Measurements from ENCODE around the gene FRY.

Gene FRY

DNA sequence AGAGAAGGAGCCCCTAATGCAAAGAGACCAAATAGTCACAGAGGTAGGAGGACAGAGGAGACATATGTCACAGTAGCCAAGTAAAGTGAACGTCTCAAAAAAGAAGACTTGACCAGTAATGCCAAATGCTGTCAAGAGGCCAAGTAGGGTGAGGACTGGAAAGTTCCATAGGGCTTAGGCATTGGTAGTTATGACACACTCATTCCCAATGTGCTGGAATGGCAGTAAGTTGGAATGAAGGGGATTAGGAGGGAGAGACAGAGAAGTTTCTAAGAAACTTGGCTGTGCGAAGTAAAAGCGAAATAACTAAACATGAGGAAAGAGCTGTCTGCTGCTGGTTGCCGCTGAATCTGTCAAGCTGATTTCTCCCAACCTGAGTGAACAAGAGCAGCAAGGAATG is 14.9 kb upstream of the FRY start:
- DNase-seq (ENCODE audit: low spot score), result no peak

GRCh38 chr13:32017474-32017873 is 14.1 kb upstream of the FRY start:
- no peak for DNase-seq (ENCODE audit: low spot score)

DNA sequence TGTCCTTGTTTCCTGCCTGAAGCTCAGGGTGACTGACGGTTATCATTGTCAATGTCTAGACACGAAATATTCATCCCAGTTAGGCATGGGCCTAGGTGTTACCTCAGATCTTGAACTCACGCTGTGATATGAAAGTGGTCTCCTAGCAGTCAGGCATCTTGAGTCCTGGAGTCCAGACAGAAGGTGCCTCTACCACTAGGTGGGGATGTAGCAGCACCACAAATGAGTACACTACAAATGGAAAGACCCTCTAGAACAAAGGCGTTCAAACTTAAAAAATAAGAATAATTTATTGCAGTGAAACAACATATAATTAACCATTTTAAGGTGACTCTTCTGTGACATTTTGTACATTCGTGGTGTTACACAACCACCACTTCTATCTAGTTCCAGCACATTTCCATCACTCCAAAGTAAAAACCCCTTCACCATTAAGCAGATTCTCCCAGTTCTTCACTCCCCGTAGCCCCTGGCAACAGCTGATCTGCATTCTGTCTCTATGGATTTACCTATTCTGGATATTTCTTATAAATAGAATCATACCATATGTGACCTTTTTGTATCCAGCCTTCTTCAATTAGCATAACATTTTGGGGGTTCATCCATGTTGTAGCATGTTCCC is 11.9 kb upstream of the FRY start:
- DNase-seq (ENCODE audit: low spot score), result peak; percentile 42

GRCh38 chr13:32021785-32022184 is 9.8 kb upstream of the FRY start:
- no peak for DNase-seq (ENCODE audit: low spot score)

DNA sequence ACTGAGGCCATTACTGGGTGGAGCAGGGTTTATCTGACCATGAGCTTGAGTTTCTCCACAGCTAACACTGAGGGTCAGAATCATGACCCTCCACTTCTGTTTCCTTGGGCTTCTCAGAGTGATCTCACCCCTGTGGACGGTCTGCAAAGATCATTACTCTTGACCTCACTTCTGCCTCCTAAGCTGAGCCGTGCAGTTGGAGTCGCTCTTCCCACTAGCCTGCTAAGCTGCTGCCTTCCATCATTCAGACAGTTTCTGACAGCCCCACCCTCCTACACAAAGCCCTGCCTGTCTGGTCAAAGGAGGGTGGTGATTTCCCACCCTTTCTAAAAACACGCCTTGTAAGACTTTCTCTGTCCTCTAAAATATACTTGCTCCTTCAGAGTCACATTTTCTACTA is 9.3 kb upstream of the FRY start:
- no peak for DNase-seq (ENCODE audit: low spot score)

DNA sequence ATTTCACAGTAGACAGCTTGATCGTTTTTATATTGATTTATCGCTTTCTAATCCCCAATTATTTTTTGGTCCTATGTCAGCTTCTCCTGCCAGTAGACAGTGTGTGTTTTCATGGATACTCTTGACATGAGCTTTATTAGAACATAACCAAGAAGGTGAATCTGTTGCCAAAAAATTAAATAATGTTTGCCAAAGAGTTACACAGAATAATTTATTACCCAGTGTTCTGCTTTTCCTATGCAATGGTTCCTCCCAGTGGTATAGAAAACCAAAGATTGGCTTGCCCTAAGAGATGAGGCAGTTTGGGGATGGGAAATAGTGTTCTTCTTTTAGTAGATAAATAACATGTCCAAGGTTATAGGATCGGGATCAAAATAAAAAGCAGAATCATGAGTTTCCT is 8.5 kb upstream of the FRY start:
- DNase-seq (ENCODE audit: low spot score), result no peak

DNA sequence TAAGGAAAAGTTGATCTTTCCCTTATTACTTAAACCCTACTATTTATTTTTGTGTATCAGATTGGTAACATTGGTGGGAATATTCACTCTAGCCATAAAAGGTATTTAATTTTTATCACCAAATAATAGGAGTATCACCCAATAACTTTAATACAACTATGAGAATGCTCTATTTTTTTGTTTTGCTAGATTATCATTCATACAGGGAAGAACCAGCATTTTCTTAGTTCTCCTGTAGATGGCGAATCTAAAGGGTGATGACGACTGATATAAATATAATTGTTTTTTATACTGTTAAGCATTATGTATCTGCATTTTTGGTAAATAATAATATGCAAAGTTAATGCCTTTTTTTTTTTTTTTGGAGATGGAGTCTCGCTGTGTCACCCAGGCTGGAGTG is 7.9 kb upstream of the FRY start:
- DNase-seq (ENCODE audit: low spot score), result no peak

GRCh38 chr13:32024750-32025149 is 6.8 kb upstream of the FRY start:
- no peak for DNase-seq (ENCODE audit: low spot score)

DNA sequence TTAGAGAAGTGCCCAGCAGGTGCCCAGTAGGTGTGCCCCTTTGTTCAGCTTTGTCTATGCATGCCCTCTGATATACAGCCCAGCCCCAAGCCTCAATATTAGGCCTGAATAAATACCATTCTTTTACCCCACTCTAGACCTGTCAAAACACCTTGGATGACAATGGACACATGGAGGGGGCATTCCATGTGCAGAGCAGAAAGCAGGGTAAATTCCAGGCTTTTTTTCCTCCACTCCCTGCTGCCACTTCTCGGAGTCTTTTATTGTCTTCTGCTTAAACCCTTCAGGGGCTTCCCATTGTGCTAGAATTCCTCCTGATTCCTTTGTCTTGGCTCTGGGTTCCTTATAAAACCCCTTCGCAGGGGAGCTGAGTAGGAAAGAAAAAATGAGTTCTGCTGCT is 5.8 kb upstream of the FRY start:
- no peak for DNase-seq (ENCODE audit: low spot score)

- DNase-seq (ENCODE audit: low spot score), result no peak
Observed at GRCh38 chr13:32026623-32027022, 5.0 kb upstream of the FRY start.

- DNase-seq (ENCODE audit: low spot score), result no peak
Observed at GRCh38 chr13:32028711-32029110, 2.9 kb upstream of the FRY start.

DNA sequence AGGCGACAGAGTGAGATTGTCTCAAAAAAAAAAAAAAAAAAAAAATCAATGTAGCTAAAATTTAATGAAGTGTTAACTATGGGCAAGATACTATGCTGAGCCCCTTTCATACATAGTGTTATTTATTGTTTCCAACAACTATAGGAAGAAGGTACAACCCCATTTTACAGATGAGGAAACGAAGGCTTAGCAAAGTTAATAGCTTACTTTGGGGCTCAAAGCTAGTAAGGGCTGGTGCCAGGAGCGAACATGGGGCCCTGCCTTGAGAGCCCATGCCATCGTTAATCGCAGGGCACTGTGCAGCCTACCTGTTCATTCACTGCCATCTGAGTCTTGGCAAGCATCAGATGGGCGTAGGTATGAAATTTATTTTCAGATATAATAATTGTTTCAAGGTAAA is 1.9 kb upstream of the FRY start:
- no peak for DNase-seq (ENCODE audit: low spot score)

DNA sequence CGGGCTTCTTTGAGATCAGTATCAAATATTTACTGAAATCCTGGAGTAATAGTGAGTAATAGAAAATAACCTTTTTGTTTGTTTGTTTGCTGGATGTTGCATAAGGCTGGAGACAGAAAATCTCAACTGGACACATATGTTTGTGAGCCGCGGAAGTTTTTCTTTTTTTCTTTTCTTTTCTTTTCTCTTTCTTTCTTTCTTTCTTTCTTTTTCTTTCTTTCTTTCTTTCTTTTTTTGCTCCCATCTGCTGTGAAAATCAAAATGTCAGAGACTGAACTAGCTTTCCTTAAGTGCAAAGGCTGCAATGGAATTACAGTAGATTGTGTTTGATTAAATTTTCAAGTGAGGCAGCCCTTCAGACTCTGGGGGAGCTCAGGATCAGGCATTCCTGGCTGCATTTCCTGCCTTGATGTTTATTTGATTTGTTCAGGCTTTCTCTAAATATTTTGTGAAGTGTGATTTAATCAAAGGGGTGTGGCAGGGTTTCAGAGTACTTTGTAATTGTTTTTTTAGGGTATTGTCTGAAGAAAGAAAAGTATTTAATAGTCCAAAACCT is 319 bp downstream of the FRY start:
- DNase-seq (ENCODE audit: low spot score), result no peak

DNA sequence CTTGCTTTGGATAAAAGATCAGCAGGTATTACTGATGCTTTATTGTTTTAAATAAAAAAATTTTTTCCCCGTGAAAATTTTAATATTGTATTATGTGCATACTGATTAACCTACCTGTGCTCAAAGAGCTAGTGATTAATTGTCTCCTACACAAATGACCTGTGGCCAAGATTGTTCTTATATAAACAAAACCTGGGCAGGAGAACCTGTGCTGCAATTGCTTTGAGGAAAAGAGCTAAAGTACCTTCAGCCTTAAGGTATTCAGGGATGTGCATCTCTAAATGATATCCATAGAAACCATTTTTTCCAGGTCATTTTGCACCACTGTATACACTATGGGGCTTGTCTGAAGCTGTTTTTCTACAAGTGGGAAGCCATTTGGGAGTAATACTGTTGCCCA is 1.2 kb downstream of the FRY start:
- DNase-seq (ENCODE audit: low spot score), result no peak

DNA sequence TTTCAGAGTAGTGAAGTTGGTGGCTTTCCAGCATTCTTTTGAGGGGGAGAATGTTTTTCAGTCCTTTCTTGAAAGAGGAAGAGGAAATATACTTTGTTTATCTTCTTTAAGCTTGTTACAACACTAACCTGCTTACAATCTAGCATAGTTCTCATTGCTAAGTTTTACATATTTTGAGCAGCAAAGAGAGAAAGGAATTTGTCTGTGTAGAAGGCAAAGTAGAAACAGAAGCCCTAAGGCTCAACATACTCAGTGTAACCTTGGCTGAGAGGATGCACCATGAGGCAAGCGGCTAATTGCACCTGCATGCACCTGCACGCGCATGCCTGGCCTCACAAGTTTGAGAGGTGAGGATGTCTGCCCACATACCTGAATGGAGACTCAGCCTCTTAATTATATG is 2.2 kb downstream of the FRY start:
- DNase-seq (ENCODE audit: low spot score), result no peak

DNA sequence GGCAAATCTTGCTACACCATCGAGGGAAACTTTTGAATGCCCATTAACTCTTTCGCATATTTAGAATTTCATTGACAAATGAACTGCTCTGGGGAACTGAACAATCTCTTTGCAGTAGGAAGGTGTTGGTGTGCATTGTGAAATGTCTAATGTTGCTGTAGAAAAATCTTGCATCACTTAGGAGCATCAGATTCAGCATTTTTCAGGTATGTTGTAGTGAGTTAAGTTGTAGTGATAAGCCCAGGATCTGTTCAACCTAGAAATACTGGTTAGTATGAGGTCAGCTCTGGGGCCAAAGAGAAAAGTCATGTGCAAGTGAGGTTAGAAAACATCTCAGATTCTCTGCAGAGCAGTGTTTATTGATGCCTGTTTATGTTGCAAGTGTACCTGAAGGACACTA is 4.1 kb downstream of the FRY start:
- DNase-seq (ENCODE audit: low spot score), result no peak

GRCh38 chr13:32036126-32036695 is 4.6 kb downstream of the FRY start:
- DNase-seq (ENCODE audit: low spot score), result no peak

DNA sequence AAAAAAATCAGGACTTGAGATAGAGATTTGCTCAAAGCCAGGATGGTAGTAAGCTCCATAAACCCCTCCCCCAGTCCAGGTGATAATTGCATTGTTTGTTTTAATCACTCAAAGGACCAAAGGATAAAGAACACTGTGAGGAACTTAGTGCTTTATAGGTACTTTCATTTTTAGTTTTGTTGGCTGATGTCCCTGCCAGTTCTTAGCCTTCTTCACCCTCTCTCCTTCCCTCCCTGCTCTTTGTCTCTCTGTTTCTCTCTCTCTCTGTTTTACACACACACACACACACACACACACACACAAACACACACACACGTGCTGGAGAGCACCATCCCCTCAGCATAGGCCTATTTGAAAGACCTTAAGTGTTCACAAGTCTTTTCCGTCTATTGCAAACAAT is 5.2 kb downstream of the FRY start:
- DNase-seq (ENCODE audit: low spot score), result no peak

- DNase-seq (ENCODE audit: low spot score), result no peak
Observed at GRCh38 chr13:32037471-32037870, 5.9 kb downstream of the FRY start.

- DNase-seq (ENCODE audit: low spot score), result no peak
Observed at GRCh38 chr13:32038343-32038742, 6.8 kb downstream of the FRY start.

DNA sequence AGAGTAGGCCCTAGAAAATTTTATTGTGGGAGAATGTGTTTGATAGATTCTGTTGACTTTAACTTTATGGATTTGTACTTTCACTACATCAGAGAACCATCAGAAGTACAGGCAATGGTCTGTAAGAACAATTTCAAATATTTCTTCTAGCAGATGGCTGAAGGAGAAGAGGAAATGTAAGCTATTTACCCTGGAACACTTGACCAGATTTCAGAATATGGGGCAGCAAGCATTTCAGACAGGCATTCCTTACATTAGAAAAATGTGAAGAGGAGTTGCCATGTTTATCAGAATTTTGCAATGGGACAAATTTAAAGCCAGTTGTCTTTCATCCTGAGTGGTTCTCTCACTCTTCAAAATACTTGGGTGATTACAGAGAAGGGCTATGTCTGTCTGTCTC is 7.5 kb downstream of the FRY start:
- no peak for DNase-seq (ENCODE audit: low spot score)

GRCh38 chr13:32039528-32039927 is 8.0 kb downstream of the FRY start:
- DNase-seq (ENCODE audit: low spot score), result no peak

DNA sequence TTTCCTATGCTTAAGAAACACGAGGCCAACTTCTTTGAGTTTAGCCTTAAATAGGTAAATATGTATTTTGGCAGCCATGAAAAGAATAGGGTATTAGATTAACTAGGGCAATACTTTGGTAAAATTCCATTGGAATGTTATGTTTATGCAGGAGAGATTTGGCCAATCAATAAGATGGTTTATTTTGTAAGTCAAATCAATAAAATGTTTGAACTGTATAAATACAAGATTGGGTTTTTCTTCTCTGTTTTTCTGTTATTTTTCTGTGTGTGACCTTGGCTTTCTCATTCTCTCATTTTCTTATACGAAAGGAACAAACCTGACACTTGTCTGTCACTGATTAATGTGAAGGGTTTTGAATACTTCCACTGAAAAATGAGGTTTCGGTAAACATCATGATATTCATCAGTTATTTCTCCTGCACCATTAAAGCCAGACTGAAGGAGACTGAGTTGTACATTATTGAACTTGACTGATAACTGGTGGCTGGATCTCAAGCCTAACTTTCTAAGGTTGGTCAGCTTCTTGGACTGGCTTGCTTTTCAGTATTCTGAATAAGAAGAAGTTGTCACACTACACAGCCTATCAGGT is 8.6 kb downstream of the FRY start:
- no peak for DNase-seq (ENCODE audit: low spot score)

DNA sequence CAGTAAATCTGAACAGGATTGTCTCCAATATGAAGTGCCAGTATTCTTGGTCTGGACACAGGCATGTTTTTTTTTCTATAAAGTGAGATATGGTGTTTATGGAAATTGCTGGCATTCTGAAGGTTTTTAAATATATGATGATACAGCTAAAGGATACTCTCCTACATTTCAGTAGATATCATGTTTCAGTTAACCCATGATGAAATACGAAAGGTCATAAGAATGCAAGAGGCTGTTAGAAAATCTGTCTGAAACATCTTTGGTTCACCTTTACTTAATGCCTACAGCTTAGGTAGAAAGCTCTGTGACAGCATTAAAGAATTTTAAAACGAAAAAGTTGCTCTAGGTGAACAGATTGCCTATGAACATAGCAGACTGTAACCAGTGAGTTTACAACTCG is 9.1 kb downstream of the FRY start:
- DNase-seq (ENCODE audit: low spot score), result no peak

Measured in HuH-7 (cell line).